Gastroesophageal sphincter (tissue), 3 donors: ENCODE measurements around the gene ING5.

Source experiments
- CTCF ChIP-seq, 4 experiments: fragments of 200-600 bp in 2 of 4; fragments of 450-650 bp in 2 of 4; sonication (generic) in 1 of 4; IDR thresholded peaks; one replicate each; pipeline ENCODE4 v1.5.1; 2017 to 2019; ENCODE audit warnings: antibody characterized with exemption in 4 of 4, mild to moderate bottlenecking in 2 of 4, moderate library complexity in 2 of 4
- POLR2A ChIP-seq, 2 donors: fragments of 450-650 bp; IDR thresholded peaks; one replicate each; pipeline ENCODE4 v1.6.1; 2017; ENCODE audit warnings: antibody characterized with exemption in 2 of 2, mild to moderate bottlenecking in 2 of 2, moderate library complexity in 1 of 2
- POLR2AphosphoS5 ChIP-seq: sonication (generic); formaldehyde crosslinking; IDR thresholded peaks from one replicate; pipeline ENCODE4 v1.6.1; 2017; ENCODE audit warnings: antibody characterized with exemption

GRCh38 chr2:241668354-241668753 lies 33.5 kb upstream of the ING5 start:
- no peak for TF ChIP-seq POLR2AphosphoS5
- no peak for TF ChIP-seq POLR2A (IDR thresholded peaks at IDR 0.05)
- TF ChIP-seq CTCF (IDR thresholded peaks at IDR 0.05): no peak
